Activated effector memory CD4-positive, alpha-beta T cell treated with Interleukin-2 at 50 U/mL for 16 hours (primary cell): Measurements from ENCODE around the gene CYP19A1.

Experiments
- DNase-seq: peaks from one replicate; pipeline ENCODE4 v3.0.0-alpha.2; 2020

The CYP19A1 gene

GRCh38 chr15:51338496-51338895 is at the start of gene CYP19A1:
CYP19A1 (minus strand) TSS chr15:51338596; CDS start chr15:51242912, 95,684 bp downstream.
- no peak for DNase-seq

- no peak for DNase-seq
These were observed 49.3 kb upstream of the CYP19A1 start for GRCh38 chr15:51387699-51388041.

DNA sequence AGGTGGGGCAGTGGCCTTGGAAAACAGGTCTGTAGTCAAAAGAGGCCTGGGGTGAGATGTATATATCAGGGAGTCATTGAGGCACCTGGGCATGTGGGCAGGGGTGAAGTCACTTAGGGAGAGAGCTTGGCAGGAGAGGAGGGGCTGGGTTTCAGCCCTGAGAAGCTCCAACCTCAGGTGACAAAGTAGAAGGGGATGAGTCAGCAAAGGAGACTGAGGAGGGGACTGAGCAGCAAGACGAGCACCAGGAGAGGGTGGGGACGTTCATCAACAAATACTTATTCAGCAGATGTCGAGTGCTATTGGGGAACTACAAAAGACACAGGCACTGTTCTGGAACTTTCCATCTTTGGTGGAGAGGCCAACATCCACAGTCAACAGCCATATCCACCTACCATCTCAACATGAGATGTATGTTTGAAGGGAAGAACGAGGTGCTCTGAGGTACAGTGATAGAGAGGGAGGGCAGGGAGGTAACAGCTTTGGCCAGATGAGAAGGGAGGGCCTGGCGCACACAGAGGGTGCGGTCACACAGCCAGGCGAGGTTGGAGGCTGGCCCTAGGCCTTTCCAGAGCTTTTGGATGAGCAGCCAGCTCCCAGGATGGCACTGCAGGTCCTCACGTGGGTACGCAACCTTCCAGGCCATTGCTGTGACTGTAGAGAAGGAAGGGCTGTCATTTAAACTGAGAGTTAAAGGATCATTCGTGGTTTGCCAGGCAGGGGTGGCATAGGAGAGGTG is 48.7 kb upstream of the CYP19A1 start:
- no peak for DNase-seq

GRCh38 chr15:51386486-51386885 is 48.1 kb upstream of the CYP19A1 start:
- DNase-seq = no peak

GRCh38 chr15:51386029-51386428 is 47.6 kb upstream of the CYP19A1 start:
- no peak for DNase-seq

GRCh38 chr15:51382787-51383186 is 44.4 kb upstream of the CYP19A1 start:
- DNase-seq = no peak

- no peak for DNase-seq
These were observed 42.8 kb upstream of the CYP19A1 start for GRCh38 chr15:51380999-51381806.

DNA sequence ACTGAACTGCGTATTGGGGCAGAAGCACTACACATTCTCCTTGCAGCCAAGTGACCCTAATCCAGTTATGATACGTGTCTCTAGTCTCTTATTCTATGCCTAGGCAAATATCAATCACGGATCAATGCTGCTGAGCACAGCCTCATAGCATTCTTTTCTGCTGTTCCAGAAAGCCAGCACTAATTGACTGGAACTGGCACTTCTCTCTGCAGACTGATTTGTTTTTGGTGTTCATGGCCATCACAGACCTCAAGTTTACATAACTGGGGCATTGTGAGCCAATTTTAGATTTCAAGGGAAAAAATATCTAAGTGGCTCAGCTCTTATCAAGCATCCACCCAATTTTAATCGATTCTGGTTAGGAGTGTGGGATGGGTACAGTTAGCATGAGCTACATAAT is 41.0 kb upstream of the CYP19A1 start:
- no peak for DNase-seq

DNA sequence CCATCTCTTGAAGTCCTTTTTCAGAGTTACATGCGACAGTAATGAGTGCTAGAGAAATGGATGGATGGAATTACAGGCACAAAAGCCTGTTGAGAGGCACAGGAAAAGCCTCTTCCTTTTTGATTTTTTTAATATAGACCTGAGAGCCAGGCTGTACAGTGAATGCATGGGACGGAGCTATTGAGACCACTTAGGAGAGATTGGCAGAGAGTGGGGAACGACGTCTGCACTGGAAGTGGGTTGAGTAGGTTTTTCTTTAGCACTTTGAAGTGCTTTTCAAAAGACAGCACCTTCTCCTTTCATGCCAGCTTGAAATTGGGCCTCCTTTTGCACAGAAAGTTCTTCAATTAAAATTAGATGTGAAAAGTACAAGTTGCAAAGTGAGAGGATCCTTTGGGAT is 40.0 kb upstream of the CYP19A1 start:
- DNase-seq = no peak

GRCh38 chr15:51377038-51377786 is 38.8 kb upstream of the CYP19A1 start:
- DNase-seq = no peak

DNA sequence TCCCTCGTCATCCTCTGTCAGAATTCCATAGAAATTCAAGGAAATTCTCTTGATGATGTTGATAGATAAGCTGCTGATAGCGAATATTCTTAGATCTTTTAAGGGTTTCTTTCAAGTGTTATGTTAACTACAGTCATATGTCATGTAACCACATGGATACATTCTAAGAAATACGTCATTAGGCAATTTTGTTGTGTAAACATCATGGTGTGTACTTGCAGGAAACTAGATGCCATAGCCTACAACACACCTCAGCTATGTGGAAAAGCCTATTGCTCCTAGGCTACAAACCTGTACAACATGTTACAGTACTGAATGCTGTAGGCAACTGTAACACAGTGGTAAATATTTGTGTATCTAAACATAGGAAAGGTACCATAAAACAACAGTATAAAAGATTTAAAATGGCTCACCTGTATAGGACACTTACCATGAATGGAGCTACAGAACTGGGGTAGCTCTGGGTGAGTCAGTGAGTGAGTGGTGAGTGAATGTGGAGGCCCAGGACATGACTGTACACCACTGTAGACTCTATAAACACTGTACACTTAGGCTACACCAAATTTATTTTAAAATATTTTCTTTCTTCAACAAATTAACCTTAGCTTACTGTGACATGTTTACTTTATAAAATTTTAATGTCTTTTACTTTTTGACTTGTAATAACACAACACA is 37.7 kb upstream of the CYP19A1 start:
- DNase-seq = no peak

DNA sequence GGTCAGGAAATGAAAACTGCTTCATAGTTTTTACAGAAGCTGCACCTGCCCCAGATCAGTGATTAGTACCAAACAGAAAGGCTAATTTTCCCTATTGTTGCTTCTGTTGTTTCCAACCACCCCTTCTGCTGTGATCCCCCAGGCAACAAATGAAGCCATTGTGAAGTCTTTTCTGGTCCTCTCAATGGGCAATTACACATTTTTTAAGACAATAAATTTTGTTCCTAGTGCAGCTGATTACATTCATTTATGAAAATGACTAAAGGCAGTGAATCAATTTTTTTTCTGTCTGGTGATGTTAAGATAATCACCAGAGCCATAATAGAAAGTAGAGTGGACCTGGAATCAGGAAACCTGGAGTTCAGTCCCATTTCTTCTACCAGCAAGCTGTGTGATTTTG is 35.7 kb upstream of the CYP19A1 start:
- DNase-seq = no peak

- DNase-seq = no peak
These were observed 32.9 kb upstream of the CYP19A1 start for GRCh38 chr15:51371266-51371665.

DNA sequence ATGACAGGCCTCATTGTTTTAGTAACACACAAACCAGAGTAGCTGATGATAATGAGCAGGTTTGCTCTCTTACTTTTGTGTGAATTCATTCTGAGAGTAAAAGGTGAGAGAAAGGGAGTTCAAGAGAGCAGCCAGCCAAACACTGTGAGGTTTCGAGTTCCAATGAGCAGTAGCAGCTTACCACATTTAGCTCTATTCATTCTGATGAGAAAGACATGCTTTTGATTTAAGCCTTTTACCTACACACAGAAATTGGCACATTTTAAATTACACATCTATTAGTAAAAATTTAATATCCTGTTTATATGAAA is 31.0 kb upstream of the CYP19A1 start:
- DNase-seq = no peak

DNA sequence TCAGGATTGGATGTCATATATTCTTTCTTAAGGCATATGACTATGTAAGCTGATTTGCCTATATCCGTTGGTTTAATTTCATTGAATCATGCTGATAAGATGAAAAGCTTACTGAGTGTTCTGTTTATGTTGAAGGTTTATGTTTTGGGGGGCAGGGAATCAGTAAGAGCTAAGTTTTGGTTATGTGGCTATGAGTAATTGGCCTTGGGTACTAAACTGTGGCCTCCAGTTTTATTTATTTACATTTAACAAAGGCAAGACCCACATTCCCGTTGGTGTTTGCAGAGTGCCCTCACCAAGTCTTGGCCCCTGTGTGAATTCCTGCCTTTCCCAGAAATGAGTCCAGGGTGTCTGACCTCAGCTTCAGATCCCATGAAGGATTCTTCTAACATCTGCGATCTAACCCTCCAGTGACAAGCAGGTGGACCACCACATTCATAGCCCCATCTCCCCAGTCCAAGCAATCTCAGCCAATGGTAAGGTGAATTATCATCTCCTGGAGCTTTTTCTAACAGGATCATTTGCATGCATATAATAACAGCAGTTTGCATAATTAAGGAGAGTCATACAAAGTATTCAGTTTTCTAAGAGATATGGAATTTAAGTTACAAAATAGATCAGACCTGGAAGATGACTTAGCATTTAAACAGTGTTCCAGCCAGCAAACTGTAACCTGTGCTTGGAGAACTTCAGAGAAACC is 30.5 kb upstream of the CYP19A1 start:
- DNase-seq = no peak

DNA sequence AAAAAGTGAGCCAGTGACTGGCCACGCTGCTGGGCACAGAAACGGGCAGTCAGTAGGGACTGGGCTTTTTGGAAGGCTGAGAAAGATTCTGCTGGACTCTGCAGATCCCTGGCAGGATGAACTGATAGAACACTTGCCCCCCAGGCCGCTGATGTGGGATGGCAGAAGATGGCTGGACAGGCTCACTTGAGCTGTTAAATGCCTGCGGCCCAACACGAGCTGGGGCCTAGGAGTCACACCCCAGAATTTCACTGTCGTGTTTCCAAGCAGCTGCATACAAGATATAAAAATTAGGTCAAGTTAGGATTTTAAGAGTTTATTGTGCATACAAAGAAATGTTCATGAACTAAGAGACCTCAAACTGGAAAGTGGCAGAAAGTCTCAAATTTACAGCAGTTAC is 29.9 kb upstream of the CYP19A1 start:
- no peak for DNase-seq

GRCh38 chr15:51367322-51367976 is 29.1 kb upstream of the CYP19A1 start:
- no peak for DNase-seq

DNA sequence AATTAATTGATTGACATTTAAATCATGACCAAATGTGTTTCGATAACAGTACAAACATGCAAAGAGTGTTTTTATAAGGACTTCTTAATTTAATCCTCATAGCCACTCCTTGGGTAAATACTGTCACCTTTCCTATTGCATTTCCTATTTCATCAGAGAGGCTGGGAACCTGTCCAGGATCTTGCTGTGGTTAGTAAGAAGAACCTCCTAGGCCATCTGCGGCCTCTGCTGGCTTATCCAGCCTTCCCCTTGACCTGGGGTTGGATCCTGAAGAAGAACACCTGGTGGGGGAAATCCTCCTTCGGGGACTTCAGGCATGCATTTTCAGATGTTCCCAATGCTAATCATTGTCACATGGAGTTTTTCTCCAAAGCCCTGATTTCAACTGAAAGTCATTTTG is 28.5 kb upstream of the CYP19A1 start:
- no peak for DNase-seq

DNA sequence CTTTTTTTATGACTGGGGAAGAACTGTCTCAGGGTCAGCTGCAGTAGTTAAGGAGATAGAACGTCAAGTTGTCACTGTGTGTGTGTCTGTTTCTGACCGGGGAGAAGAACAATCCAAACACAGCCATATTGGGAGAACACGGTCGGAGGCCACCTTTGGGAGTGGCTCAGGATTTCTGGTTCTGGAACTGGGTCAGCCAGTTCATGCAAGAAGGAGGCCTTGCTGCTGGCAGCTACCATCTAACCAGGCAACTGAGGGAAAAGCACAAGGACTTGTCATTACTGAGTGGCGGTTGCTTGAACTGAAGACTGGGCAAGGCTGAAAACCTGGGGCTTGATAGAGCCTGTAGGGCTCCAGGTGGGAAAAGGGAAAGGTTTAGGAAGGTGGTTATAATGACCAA is 27.7 kb upstream of the CYP19A1 start:
- no peak for DNase-seq

- DNase-seq = no peak
These were observed 27.0 kb upstream of the CYP19A1 start for GRCh38 chr15:51365417-51365816.

DNA sequence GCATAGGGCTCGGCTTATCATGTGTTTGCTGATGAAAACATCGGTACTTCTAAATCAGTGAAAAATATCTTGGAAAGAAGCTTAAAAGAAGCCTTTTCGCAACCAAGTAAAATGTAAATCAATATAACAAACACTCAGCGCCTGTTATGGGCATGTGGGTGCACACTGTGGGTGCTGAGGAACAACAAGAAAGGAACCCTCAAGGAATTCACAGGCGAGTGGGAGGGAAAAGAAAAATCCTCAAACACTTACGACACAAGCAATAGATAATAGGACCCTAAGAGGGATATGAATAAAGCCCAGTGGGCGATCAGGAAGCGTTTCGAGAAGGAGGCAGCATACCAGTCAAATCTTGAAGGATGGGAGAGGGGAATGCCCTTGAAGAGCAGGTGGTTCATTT is 25.0 kb upstream of the CYP19A1 start:
- DNase-seq = no peak

DNA sequence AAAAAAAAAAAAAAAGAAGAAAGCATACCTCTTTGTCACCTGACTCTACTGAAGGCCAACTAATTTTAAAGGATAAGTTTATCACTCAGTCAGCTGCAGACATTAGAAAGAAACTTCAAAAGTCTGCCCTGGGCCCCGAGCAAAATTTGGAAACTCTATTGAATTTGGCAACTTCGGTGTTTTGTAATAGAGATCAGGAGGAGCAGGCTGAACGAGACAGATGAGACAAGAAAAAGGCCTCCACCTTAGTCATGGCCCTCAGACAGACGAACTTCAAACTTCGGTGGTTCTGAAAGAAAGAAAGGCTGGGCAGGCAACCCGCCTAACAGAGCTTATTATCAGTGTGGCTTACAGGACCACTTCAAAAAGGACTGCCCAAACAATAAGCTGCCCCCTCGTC is 21.6 kb upstream of the CYP19A1 start:
- no peak for DNase-seq
